Fibroblast of villous mesenchyme (primary cell): Measurements from ENCODE around the gene MKLN1. TPM values are rescaled to one million over a fixed set of nuclear protein-coding genes. Genes with fewer than 3 reads are reported as not detected.

Source experiments
- DNase-seq: peaks from one replicate; pipeline ENCODE4 v3.0.0-alpha.2; 2010; ENCODE audit warnings: low read depth
- H3K4me3 ChIP-seq: 2 replicates; pipeline ENCODE4 v1.5.1; 2011; ENCODE audit warnings: low read depth, mild to moderate bottlenecking, low read length
- total RNA-seq: library from RNA; depleted of rRNA; stranded (reverse); fragments of >200 nt; gene quantifications from 2 replicates; pipeline ENCODE4 v1.2.3, GENCODE V29; 2012
- TF ChIP-seq, protein P1 (sequence below): IDR thresholded peaks from 2 replicates; pipeline ENCODE4 v1.5.1; 2012; ENCODE audit warnings: low read depth, mild to moderate bottlenecking, low read length; ENCODE audit not compliant: insufficient read depth

MKLN1 gene
- total RNA-seq, 1 donor: 72.5 TPM

- TF ChIP-seq, protein P1, sequence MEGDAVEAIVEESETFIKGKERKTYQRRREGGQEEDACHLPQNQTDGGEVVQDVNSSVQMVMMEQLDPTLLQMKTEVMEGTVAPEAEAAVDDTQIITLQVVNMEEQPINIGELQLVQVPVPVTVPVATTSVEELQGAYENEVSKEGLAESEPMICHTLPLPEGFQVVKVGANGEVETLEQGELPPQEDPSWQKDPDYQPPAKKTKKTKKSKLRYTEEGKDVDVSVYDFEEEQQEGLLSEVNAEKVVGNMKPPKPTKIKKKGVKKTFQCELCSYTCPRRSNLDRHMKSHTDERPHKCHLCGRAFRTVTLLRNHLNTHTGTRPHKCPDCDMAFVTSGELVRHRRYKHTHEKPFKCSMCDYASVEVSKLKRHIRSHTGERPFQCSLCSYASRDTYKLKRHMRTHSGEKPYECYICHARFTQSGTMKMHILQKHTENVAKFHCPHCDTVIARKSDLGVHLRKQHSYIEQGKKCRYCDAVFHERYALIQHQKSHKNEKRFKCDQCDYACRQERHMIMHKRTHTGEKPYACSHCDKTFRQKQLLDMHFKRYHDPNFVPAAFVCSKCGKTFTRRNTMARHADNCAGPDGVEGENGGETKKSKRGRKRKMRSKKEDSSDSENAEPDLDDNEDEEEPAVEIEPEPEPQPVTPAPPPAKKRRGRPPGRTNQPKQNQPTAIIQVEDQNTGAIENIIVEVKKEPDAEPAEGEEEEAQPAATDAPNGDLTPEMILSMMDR: no peak
- H3K4me3 ChIP-seq: no peak overlapping the region
- no peak for DNase-seq
Observed at GRCh38 chr7:131538071-131538812, 210.6 kb downstream of the MKLN1 start.

DNA sequence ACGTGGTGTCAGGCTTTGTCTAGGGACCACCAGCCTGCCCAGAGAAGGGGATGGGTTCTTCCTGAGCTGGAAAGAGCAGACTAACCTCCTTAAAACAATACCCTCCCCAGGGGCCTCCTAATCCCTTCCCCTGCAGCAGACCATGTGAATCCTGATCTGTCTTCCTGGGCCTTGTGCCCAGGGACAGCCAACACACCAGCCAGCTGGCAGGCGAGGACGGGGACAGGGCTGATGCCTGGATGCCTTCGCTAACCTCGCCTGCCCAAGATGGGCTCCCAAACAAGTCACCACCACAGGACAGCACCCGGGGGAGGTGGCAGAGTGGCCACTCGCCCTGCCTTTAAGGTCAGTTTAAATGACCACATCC lies 211.1 kb downstream of the MKLN1 start:
- no peak overlapping the region for H3K4me3 ChIP-seq
- no peak for DNase-seq
- TF ChIP-seq, protein P1: no peak

DNA sequence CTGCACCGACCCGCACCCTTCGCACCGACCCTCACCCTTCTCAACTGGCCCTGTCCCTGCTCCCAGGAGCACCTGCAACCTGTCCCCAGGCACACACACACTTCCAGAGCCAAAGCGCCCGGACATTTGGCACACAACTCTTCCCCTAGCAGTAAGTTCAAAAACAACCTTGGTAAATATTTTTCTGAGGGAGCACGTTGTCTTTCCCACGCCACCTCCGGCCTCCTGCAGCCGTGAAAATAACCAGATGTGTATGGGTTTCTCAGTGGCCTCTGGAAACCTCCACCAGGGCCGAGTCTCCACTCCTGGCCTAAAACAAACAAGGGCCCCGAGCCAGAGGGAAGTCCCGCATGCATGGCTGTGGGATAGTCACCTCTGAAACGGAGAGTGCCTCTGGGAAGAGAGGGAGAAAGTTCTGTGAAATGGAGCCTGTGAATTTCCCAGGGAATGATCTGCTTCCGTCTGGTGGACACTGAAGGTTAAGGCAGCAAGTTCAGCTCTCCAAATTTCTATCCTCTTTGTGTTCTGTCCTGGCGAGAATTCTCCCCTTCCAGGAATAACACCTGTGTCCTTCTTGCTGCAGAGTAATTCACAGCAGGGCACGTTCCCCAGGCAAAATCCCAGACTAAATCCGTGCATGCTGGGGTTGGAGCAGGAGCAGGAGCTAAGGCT lies 213.0 kb downstream of the MKLN1 start:
- peak; percentile 89 for DNase-seq
- TF ChIP-seq, protein P1: peak; percentile 26
- no peak overlapping the region for H3K4me3 ChIP-seq

DNA sequence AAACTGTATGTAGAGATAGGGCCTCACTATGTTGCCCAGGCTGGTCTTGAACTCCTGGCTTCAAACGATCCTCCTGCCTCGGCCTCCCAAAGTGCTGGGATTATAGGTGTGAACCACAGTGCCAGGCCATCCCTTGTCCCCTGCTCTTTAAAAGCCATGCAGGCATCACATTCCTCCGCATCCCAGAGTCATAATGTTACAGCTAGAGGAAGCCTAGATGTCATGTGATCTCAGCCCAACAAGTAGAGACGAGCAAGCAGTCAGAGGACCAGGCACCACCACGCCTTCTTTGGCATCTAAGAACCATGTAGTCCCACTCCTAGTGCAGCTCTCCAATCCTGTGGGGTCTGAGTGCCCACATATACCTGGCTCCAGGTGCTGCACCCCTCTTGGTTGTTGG lies 215.6 kb downstream of the MKLN1 start:
- H3K4me3 ChIP-seq: no peak overlapping the region
- DNase-seq: no peak
- TF ChIP-seq, protein P1: no peak

DNA sequence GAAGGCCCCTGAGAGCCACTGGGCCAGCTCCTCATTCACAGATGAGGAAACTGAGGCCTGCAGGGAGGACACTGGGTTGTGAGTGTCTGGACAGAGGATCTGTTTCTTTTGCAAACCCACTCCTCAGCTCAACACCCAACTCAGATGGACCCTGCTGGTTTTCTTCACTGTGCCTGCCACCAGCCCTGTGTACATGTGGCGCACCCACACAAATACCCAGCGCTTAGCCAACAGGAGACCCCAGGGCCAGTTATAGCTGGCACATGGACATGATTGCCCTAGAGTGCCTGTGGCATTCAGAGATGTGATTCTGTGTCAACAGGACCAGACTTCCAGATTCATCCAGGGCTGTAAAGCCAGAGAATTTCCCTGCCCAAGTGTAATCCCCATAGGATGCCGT lies 216.3 kb downstream of the MKLN1 start:
- no peak for DNase-seq
- TF ChIP-seq, protein P1: no peak

GRCh38 chr7:131544449-131545301 lies 217.0 kb downstream of the MKLN1 start:
- TF ChIP-seq, protein P1: peak; percentile 44
- DNase-seq: peak; percentile 66
- H3K4me3 ChIP-seq: no peak overlapping the region

More for the DNA sequence above, 216.3 kb downstream of the MKLN1 start:
- H3K4me3 ChIP-seq: no peak overlapping the region
